Panc1 (cell line): ENCODE data around the gene DLGAP1.

Experiments
- CTCF ChIP-seq: fragments of 450-650 bp; IDR thresholded peaks from 2 replicates; pipeline ENCODE4 v1.5.1; 2017; ENCODE audit warnings: mild to moderate bottlenecking
- POLR2AphosphoS5 ChIP-seq: IDR thresholded peaks from 2 replicates; pipeline ENCODE4 v1.6.1; 2012; ENCODE audit warnings: mild to moderate bottlenecking, low read depth, low read length, moderate library complexity

DNA sequence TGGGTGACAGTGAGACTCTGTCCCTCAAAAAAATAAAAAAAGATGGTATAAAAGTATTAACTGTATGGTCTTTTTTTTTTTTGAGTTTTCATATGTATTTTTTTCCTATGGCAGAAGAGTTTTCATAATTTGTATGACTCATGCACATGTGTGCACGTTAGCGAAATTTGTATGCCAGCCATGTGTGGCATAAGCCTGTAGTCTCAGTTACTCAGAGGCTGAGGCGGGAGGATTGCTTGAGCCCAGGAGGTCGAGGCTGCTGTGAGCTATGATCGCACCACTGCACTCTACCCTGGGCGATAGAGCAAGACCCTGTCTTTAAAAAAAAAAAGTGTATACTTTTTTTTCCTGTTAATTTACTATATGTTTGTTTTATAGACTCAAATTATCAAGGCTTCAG lies 844.3 kb downstream of the DLGAP1 start:
- no peak for TF ChIP-seq CTCF
- TF ChIP-seq POLR2AphosphoS5, result no peak; the same call in 1 of the 2 replicates
